Right lobe of liver (tissue), 4 donors: Measurements from ENCODE around the gene CARD6.

Experiments
- CTCF ChIP-seq, 4 donors: fragments of 200-600 bp in 3 of 4; fragments of 450-650 bp in 1 of 4; IDR thresholded peaks; one replicate each; pipeline versions ENCODE4 v1.5.1 to v1.8.0; 2016 to 2022; ENCODE audit warnings: antibody characterized with exemption in 4 of 4, mild to moderate bottlenecking in 2 of 4
- POLR2A ChIP-seq: fragments of 450-650 bp; IDR thresholded peaks from one replicate; pipeline ENCODE4 v1.6.1; 2017; ENCODE audit warnings: antibody characterized with exemption, mild to moderate bottlenecking
- donor health status: DM: no; HTN: no; CAD: no.
- donor health status: DM: no; HTN: no; CAD: no.
- donor health status: DM: no; HTN: yes; CAD: no.

DNA sequence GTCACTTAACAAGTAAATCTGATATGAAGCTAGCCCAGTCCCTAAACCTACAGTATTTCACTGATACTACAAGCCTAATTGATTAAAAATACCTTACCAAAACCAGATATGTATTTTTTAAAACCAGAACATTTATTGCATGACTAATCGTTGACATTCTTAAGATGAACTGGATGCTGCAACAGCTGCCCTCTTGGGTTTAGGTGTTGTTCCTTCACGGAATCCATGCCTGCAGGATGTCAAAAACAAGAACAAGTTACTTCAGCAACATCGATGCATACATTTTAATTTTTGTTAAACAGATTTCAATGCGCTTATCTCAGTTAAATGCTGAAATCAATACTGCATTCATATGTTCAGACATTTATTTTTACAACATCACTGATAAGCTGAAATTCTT is 8.8 kb upstream of the CARD6 start:
- TF ChIP-seq CTCF (IDR thresholded peaks at IDR 0.05) (no peak), POLR2A (no peak)
